Measurements from ENCODE around the gene OLFM2. TPM values are rescaled to one million over a fixed set of nuclear protein-coding genes. Genes with fewer than 3 reads are reported as not detected.

The OLFM2 gene
- total RNA-seq, 1 experiment from 2014 or later, result 3.4 TPM

GRCh38 chr19:9858766-9859165 is 77.5 kb downstream of the OLFM2 start:
- TF ChIP-seq EZH2 (IDR thresholded peaks at IDR 0.05; ENCODE audit: low read depth), result no peak
- TF ChIP-seq, protein P1, sequence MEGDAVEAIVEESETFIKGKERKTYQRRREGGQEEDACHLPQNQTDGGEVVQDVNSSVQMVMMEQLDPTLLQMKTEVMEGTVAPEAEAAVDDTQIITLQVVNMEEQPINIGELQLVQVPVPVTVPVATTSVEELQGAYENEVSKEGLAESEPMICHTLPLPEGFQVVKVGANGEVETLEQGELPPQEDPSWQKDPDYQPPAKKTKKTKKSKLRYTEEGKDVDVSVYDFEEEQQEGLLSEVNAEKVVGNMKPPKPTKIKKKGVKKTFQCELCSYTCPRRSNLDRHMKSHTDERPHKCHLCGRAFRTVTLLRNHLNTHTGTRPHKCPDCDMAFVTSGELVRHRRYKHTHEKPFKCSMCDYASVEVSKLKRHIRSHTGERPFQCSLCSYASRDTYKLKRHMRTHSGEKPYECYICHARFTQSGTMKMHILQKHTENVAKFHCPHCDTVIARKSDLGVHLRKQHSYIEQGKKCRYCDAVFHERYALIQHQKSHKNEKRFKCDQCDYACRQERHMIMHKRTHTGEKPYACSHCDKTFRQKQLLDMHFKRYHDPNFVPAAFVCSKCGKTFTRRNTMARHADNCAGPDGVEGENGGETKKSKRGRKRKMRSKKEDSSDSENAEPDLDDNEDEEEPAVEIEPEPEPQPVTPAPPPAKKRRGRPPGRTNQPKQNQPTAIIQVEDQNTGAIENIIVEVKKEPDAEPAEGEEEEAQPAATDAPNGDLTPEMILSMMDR (conservative IDR thresholded peaks at IDR 0.05), result no peak
- Histone ChIP-seq H2AFZ (no peak overlapping the region), H3K4me3 (no peak overlapping the region), H3K9me2 (ENCODE audit: insufficient read depth) (no peaks in the 10 kb centered on the region), H4K20me1 (ENCODE audit: insufficient read depth) (no peaks in the 10 kb centered on the region), H3K79me2 (ENCODE audit: low read depth) (no peaks in the 10 kb centered on the region), H3K4me2 (no peak overlapping the region), H3K27ac (no peak overlapping the region), H3K4me1 (replicated peaks; ENCODE audit: insufficient read depth) (no peaks in the 10 kb centered on the region), H3K36me3 (ENCODE audit: low read depth) (no peaks in the 10 kb centered on the region), H3K27me3 (ENCODE audit: insufficient read depth, low read depth) (peaks cover 12% of the 10 kb centered on the region; the same call in 1 of the 2 replicates), H3K9me3 (ENCODE audit: insufficient read depth, low read depth) (no peaks in the 10 kb centered on the region), H3F3A (ENCODE audit: insufficient read depth, low read depth) (no peaks in the 10 kb centered on the region)
- POLR2A ChIA-PET (ENCODE audit: unreplicated experiment), result no interaction called here
- intact Hi-C loops (cut with micrococcal nuclease; ENCODE audit: unreplicated experiment), result no loop called here
- no peak for DNase-seq
- CTCF ChIA-PET, result interaction anchor here (0.6 kb wide), 1 partner anchor 141 kb away, joined by 12 read pairs; no protein-coding TSS in a partner anchor
- no TSS peak for BruUV-seq (replicated peaks)

DNA sequence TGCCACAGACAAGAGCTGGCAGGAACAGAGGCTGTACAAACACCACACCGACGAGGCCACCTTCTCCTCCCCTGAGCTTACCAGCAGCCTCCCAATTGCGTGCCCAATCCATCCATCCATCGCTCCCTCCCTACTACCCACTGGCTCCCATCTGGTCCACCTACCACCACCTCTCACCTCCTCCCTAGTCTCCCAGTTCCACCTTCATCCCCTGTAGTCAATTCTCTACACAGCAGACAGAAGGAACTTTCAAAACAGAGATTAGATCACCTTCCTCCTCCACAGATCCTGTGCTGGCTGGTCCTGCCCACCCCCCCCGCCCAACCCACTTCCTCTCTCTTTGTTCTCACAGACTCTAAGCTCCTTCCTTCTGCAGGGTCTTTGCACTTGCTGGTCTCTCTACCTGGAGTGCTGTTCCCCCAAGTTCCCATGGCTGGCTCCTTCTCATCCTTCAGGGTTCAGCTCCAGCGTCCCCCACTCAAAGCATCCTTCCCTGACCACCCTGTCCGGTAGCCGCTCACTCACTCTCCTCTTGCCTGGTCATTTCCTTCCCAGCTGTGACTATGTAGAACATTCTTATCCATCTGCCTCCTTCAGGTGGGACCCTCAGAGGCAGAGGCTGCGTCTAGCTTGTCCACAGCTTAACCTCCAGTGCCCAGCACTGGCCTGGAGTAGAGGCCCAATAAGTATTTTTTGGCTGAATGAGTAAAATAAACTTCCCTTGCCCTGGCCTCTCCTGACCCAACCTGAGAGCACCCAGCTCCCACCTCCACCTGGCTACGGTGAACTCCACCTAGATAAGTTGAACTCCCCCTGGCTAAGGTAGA is 78.2 kb downstream of the OLFM2 start:
- no peaks in the 10 kb centered on the region for H3K79me2 ChIP-seq (ENCODE audit: low read depth)
- H3K4me1 ChIP-seq (replicated peaks; ENCODE audit: insufficient read depth), result no peaks in the 10 kb centered on the region
- H3K4me2 ChIP-seq, result no peak overlapping the region
- H3K9me2 ChIP-seq (ENCODE audit: insufficient read depth), result no peaks in the 10 kb centered on the region
- H2AFZ ChIP-seq, result no peak overlapping the region
- H4K20me1 ChIP-seq (ENCODE audit: insufficient read depth), result no peaks in the 10 kb centered on the region
- no peaks in the 10 kb centered on the region for H3K9me3 ChIP-seq (ENCODE audit: insufficient read depth, low read depth)
- POLR2A ChIA-PET (ENCODE audit: unreplicated experiment), result interaction anchor here (0.6 kb wide), 1 partner anchor 24 kb away, joined by 6 read pairs; no protein-coding TSS in a partner anchor
- no peak overlapping the region for H3K27ac ChIP-seq
- no peak overlapping the region for H3K4me3 ChIP-seq
- DNase-seq, result no peak
- no peaks in the 10 kb centered on the region for H3K36me3 ChIP-seq (ENCODE audit: low read depth)
- no TSS peak for BruUV-seq (replicated peaks)
- H3K27me3 ChIP-seq (ENCODE audit: insufficient read depth, low read depth), result peaks cover 5% of the 10 kb centered on the region; the same call in 1 of the 2 replicates
- TF ChIP-seq, protein P1 (conservative IDR thresholded peaks at IDR 0.05), result no peak
- no peak for TF ChIP-seq EZH2 (IDR thresholded peaks at IDR 0.05; ENCODE audit: low read depth)
- CTCF ChIA-PET, result no interaction called here
- no peaks in the 10 kb centered on the region for H3F3A ChIP-seq (ENCODE audit: insufficient read depth, low read depth)
- intact Hi-C loops (cut with micrococcal nuclease; ENCODE audit: unreplicated experiment), result no loop called here

DNA sequence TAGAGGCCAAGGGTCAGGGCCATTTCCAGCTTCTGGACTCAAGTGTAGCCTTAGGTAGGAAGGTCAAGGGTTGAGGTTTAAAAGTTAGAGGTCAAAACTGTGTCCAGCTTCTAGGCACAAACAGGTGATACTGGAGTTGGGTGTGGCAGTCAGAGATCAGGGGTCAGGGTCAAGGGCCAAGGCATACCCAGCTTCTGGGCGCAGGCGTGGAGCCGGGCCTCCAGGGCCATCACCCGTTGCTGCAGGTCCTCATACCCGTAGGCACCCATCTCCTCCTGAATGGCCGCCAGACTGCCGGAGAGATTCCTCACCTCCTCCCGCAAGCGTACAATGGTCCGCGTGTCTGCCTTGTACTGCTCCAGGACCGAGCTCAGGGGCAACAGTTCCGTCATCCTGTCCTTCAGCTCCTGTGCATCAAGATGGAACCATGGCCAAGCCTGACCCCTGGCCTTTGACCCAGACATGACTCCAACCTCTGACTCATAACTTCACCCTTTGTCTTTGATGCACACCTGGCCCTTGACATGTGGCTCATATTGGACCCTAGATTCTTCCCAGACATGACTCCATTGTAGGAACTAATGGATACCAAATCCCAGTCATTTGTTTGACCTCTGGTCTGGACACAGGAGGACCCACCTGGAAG is 79.1 kb downstream of the OLFM2 start:
- Histone ChIP-seq H3K27me3 (ENCODE audit: insufficient read depth, low read depth) (0 out of 2 replicates have a peak, but pooled peaks cover 4% of the 10 kb centered on the region), H2AFZ (no peak overlapping the region), H3K36me3 (ENCODE audit: low read depth) (no peaks in the 10 kb centered on the region), H4K20me1 (ENCODE audit: insufficient read depth) (no peaks in the 10 kb centered on the region), H3K4me3 (no peak overlapping the region), H3F3A (ENCODE audit: insufficient read depth, low read depth) (no peaks in the 10 kb centered on the region), H3K79me2 (ENCODE audit: low read depth) (no peaks in the 10 kb centered on the region), H3K9me2 (ENCODE audit: insufficient read depth) (no peaks in the 10 kb centered on the region), H3K9me3 (ENCODE audit: insufficient read depth, low read depth) (no peaks in the 10 kb centered on the region), H3K4me1 (replicated peaks; ENCODE audit: insufficient read depth) (no peaks in the 10 kb centered on the region), H3K27ac (no peak overlapping the region), H3K4me2 (no peak overlapping the region)
- BruUV-seq (replicated peaks), result no TSS peak
- no peak for DNase-seq
- intact Hi-C loops (cut with micrococcal nuclease; ENCODE audit: unreplicated experiment), result no loop called here
- TF ChIP-seq, protein P1 (conservative IDR thresholded peaks at IDR 0.05), result no peak
- no peak for TF ChIP-seq EZH2 (IDR thresholded peaks at IDR 0.05; ENCODE audit: low read depth)
- CTCF ChIA-PET, result no interaction called here
- POLR2A ChIA-PET (ENCODE audit: unreplicated experiment), result interaction anchor here (0.6 kb wide), 1 partner anchor 23 kb away, joined by 6 read pairs; no protein-coding TSS in a partner anchor
